Smooth muscle cell (in vitro differentiated cells): ENCODE results near the gene APOL5. TPM values are rescaled to one million over a fixed set of nuclear protein-coding genes. Genes with fewer than 3 reads are reported as not detected.

Experiments used
- DNase-seq: peaks from one replicate; lab custom pipeline; 2025; ENCODE audit not compliant: unreplicated experiment; lab: John Stamatoyannopoulos, UW
- H2AFZ ChIP-seq: fragments of 200-600 bp; sonication (generic); 2 replicates; pipeline ENCODE4 v1.6.0; 2016; ENCODE audit warnings: antibody characterized with exemption, low read depth, mild to moderate bottlenecking
- H3F3A ChIP-seq: fragments of 200-600 bp; sonication (generic); 2 replicates; pipeline ENCODE4 v1.6.0; 2017; ENCODE audit warnings: antibody characterized with exemption, low read depth
- H3K27ac ChIP-seq: fragments of 200-600 bp; sonication (generic); 2 replicates; pipeline ENCODE4 v1.5.1; 2016; ENCODE audit warnings: low read depth, mild to moderate bottlenecking
- H3K27me3 ChIP-seq: fragments of 200-600 bp; sonication (generic); 2 replicates; pipeline ENCODE4 v1.6.1; 2016; ENCODE audit warnings: low read depth, mild to moderate bottlenecking
- H3K36me3 ChIP-seq: fragments of 200-600 bp; sonication (generic); 2 replicates; pipeline ENCODE4 v1.5.1; 2016; ENCODE audit warnings: low read depth
- H3K4me1 ChIP-seq: fragments of 200-600 bp; sonication (generic); 2 replicates; pipeline ENCODE4 v1.5.1; 2016; ENCODE audit warnings: low read depth
- H3K4me2 ChIP-seq: fragments of 200-600 bp; sonication (generic); 2 replicates; pipeline ENCODE4 v1.6.0; 2016; ENCODE audit warnings: mild to moderate bottlenecking
- H3K4me3 ChIP-seq: fragments of 200-600 bp; sonication (generic); 2 replicates; pipeline ENCODE4 v1.5.1; 2016; ENCODE audit warnings: mild to moderate bottlenecking
- H3K79me2 ChIP-seq: fragments of 200-600 bp; sonication (generic); 2 replicates; pipeline ENCODE4 v1.6.0; 2016; ENCODE audit warnings: low read depth, mild to moderate bottlenecking
- H3K9ac ChIP-seq: fragments of 200-600 bp; sonication (generic); 2 replicates; pipeline ENCODE4 v1.6.0; 2016; ENCODE audit warnings: low read depth
- H3K9me3 ChIP-seq: fragments of 200-600 bp; sonication (generic); replicated peaks from 2 replicates; pipeline ENCODE4 v1.5.1; 2016; ENCODE audit warnings: low read depth
- H4K20me1 ChIP-seq: fragments of 200-600 bp; sonication (generic); 2 replicates; pipeline ENCODE4 v1.6.0; 2016; ENCODE audit warnings: low read depth
- WGBS: methylation state at CpG from one replicate; pipeline ENCODE4 v1.1.7; 2016; ENCODE audit warnings: low lambda C conversion rate; 5-methylcytosine and 5-hydroxymethylcytosine counted together
- polyA plus RNA-seq: library from polyadenylated mRNA; unstranded; fragments of >200 nt; fragmentation: Nextera tagmentation; extraction: Ambion mirVana; gene quantifications from 2 replicates; pipeline ENCODE4 v1.2.1, GENCODE V29; 2016
- total RNA-seq: library from RNA; depleted of rRNA; stranded (reverse); fragments of >200 nt; gene quantifications from 2 replicates; pipeline ENCODE4 v1.2.3, GENCODE V29; 2014
- TF ChIP-seq, protein P1 (sequence below): fragments of 200-600 bp; sonication (generic); IDR thresholded peaks from 2 replicates; pipeline ENCODE4 v1.5.1; 2017; ENCODE audit warnings: borderline replicate concordance, mild to moderate bottlenecking, antibody characterized with exemption; ENCODE audit not compliant: insufficient read depth, poor library complexity, severe bottlenecking

APOL5 gene
- total and polyA plus RNA-seq, 2 experiments from 2014 or later: not detected

DNA sequence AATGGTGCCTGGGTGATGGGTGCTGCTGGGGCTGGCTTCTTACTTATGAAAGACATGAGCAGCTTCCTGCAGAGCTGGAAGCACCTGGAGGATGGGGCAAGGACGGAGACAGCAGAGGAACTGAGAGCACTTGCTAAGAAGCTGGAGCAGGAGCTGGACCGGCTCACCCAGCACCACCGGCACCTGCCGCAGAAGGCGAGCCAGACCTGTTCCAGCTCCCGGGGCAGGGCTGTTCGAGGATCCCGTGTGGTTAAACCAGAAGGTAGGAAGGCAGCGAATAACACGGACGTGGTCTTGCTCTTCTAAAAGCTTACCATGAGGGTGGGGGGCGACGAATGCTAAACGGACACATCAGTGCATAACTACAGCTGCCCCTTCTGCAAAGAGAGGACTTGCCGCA, 9.3 kb downstream of the APOL5 start:
- TF ChIP-seq, protein P1, sequence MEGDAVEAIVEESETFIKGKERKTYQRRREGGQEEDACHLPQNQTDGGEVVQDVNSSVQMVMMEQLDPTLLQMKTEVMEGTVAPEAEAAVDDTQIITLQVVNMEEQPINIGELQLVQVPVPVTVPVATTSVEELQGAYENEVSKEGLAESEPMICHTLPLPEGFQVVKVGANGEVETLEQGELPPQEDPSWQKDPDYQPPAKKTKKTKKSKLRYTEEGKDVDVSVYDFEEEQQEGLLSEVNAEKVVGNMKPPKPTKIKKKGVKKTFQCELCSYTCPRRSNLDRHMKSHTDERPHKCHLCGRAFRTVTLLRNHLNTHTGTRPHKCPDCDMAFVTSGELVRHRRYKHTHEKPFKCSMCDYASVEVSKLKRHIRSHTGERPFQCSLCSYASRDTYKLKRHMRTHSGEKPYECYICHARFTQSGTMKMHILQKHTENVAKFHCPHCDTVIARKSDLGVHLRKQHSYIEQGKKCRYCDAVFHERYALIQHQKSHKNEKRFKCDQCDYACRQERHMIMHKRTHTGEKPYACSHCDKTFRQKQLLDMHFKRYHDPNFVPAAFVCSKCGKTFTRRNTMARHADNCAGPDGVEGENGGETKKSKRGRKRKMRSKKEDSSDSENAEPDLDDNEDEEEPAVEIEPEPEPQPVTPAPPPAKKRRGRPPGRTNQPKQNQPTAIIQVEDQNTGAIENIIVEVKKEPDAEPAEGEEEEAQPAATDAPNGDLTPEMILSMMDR: no peak
- H2AFZ ChIP-seq: no peak overlapping the region
- H3K9ac ChIP-seq: no peak overlapping the region
- no peak for DNase-seq
- H3F3A ChIP-seq: no peaks in the 10 kb centered on the region
- 89% methylated on average over 15 of the region's 15 CpGs for WGBS
- no peaks in the 10 kb centered on the region for H3K4me1 ChIP-seq
- H3K36me3 ChIP-seq: no peaks in the 10 kb centered on the region
- H3K27me3 ChIP-seq: peaks cover 3% of the 10 kb centered on the region
- H3K27ac ChIP-seq: no peak overlapping the region
- H3K9me3 ChIP-seq: no peaks in the 10 kb centered on the region
- H3K4me2 ChIP-seq: no peak overlapping the region
- no peaks in the 10 kb centered on the region for H3K79me2 ChIP-seq
- H3K4me3 ChIP-seq: no peak overlapping the region
- H4K20me1 ChIP-seq: no peaks in the 10 kb centered on the region

DNA sequence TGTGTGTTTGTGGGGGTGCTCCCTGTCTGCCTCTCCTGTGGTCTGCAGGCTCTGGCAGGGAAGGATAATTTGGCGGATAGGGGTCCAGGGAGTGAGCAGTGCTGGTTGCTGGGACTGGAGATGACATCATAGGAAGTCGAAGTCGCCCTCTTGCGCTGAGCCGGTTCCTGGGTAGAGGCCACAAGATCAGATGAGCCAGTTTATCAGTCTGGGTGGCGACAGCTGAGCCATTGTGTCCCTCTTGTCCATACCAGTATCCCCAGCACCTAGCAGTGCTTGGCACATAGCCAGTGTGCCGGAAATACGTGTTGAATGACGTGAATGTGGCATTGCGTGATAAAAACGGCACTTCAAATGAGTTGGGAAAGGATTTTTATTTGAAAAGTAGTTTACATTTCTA, 9.8 kb downstream of the APOL5 start:
- no peak overlapping the region for H3K9ac ChIP-seq
- DNase-seq: no peak
- H3K27ac ChIP-seq: no peak overlapping the region
- H3K36me3 ChIP-seq: no peaks in the 10 kb centered on the region
- H3F3A ChIP-seq: no peaks in the 10 kb centered on the region
- TF ChIP-seq, protein P1: no peak
- WGBS: 75% methylated on average over 11 of the region's 11 CpGs
- no peak overlapping the region for H2AFZ ChIP-seq
- no peaks in the 10 kb centered on the region for H4K20me1 ChIP-seq
- H3K4me1 ChIP-seq: no peaks in the 10 kb centered on the region
- H3K9me3 ChIP-seq: no peaks in the 10 kb centered on the region
- no peak overlapping the region for H3K4me2 ChIP-seq
- no peaks in the 10 kb centered on the region for H3K79me2 ChIP-seq
- peaks cover 3% of the 10 kb centered on the region for H3K27me3 ChIP-seq
- H3K4me3 ChIP-seq: no peak overlapping the region

DNA sequence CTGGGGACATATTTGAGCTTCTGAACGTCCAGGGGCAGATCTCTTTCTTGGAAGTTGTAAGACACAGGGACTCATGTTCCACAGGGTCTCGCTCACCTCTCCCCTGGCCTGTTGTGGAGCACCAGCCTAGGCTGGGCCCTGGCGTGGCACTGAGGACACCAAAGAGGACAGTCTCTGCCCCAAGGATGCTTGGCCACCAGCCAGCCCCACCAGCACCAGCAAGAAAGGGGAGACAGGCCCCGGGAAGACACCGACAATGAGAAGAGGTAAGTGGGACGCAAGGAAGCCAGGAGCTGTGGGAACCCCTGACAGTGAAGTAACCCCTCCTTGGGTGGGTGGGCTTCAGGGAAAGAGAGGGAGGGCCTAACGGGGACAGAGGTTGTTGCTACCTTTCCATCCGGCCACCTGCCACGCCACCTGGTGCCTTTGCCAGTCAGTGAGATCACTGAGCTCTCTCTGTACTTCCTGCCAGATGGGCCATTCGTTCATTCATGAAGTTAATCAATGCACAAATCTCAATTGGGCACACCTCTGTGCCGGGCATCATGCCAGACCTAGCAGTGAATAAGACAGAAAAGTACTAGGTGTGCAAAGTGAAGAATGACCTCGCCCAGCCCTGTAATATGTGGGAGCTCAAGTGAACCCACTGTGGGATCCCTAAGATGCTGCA, 11.1 kb downstream of the APOL5 start:
- H3K36me3 ChIP-seq: no peaks in the 10 kb centered on the region
- H3K4me2 ChIP-seq: no peak overlapping the region
- H3F3A ChIP-seq: peaks cover 5% of the 10 kb centered on the region
- DNase-seq: no peak
- TF ChIP-seq, protein P1: no peak
- peaks cover 3% of the 10 kb centered on the region for H3K27me3 ChIP-seq
- WGBS: 93% methylated on average over 12 of the region's 12 CpGs
- H3K79me2 ChIP-seq: no peaks in the 10 kb centered on the region
- no peaks in the 10 kb centered on the region for H3K9me3 ChIP-seq
- no peaks in the 10 kb centered on the region for H4K20me1 ChIP-seq
- no peak overlapping the region for H3K27ac ChIP-seq
- no peak overlapping the region for H3K9ac ChIP-seq
- H3K4me3 ChIP-seq: no peak overlapping the region
- H2AFZ ChIP-seq: no peak overlapping the region
- no peaks in the 10 kb centered on the region for H3K4me1 ChIP-seq

DNA sequence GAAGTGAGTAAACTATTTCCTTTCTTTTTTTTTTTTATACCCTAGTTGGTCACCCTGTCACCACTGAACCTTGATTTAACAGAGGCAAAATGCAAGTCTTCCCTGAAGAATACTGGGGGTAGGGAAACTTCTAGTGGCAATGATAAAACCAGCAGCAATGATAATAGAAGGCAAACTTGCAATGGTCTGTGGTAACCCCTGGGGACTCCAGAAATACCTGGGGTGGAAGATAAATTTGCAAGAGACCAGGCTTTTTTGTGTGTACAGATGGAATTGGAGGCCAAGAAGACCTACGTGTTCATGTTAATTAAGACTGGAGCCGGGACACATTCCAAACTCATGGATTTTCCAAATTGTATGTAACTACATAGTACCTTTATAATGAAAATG, 11.6 kb downstream of the APOL5 start:
- Histone ChIP-seq H3K27ac (no peak overlapping the region), H3K27me3 (peaks cover 3% of the 10 kb centered on the region), H2AFZ (no peak overlapping the region), H3K9ac (no peak overlapping the region), H3K4me1 (no peaks in the 10 kb centered on the region), H3K4me2 (no peak overlapping the region), H3K9me3 (no peaks in the 10 kb centered on the region), H3K79me2 (no peaks in the 10 kb centered on the region), H3F3A (peaks cover 6% of the 10 kb centered on the region), H3K4me3 (no peak overlapping the region), H3K36me3 (no peaks in the 10 kb centered on the region), H4K20me1 (no peaks in the 10 kb centered on the region)
- no peak for DNase-seq
- TF ChIP-seq, protein P1: no peak
- WGBS: 93% methylated on average over 2 of the region's 2 CpGs
